Measurements from ENCODE around the gene SH3RF2. TPM values are rescaled to one million over a fixed set of nuclear protein-coding genes. Genes with fewer than 3 reads are reported as not detected.
"Not testable (repeated sequence)": the region's sequence is repeated elsewhere in the genome, so short reads cannot be mapped to it uniquely, and the experiment has no call there.

SH3RF2 gene
- total and polyA plus RNA-seq, 7 experiments from 2014 or later = 0.22 to 0.61 TPM; not detected in 5

GRCh38 chr5:145954140-145954539 is 17.8 kb downstream of the SH3RF2 start:
- H3K4me1 Mint-ChIP-seq; DNase-seq; H3K9me3 ChIP-seq (ENCODE audit: control insufficient read depth in 2 of 3, low read length in 3 of 3); intact Hi-C loops (cut with micrococcal nuclease); H3K27ac Mint-ChIP-seq; H3K4me3 ChIP-seq (ENCODE audit: low read length); H3K9me3 Mint-ChIP-seq; H3K36me3 ChIP-seq (ENCODE audit: control insufficient read depth in 2 of 3, insufficient read depth in 3 of 3, low read length in 3 of 3); H3K27ac ChIP-seq (ENCODE audit: low read depth, low read length); H3K4me3 Mint-ChIP-seq; H3K4me1 ChIP-seq (ENCODE audit: control insufficient read depth in 2 of 2, insufficient read depth in 2 of 2, low read length in 2 of 2); ATAC-seq; POLR2A ChIA-PET; H3K27me3 ChIP-seq (ENCODE audit: control insufficient read depth in 2 of 2, insufficient read depth in 2 of 2, low read length in 2 of 2); CTCF ChIA-PET; H3K36me3 Mint-ChIP-seq: not testable (repeated sequence)
- peaks cover 0 to 47% (median 25%) of the 10 kb centered on the region in 5 donors for H3K27me3 Mint-ChIP-seq

GRCh38 chr5:145957388-145957787 is 21.0 kb downstream of the SH3RF2 start:
- CTCF ChIA-PET = interaction anchor here (1.2 kb wide), 1 partner anchor 8 kb away, joined by 4 read pairs; no protein-coding TSS in a partner anchor
- H3K4me1 Mint-ChIP-seq = no peaks in the 10 kb centered on the region
- intact Hi-C loops (cut with micrococcal nuclease) = no loop called here
- peaks cover 0 to 5% (median 0%) of the 10 kb centered on the region in 11 donors for H3K9me3 Mint-ChIP-seq
- H3K27ac Mint-ChIP-seq = no peak overlapping the region
- Histone ChIP-seq H3K27ac (ENCODE audit: low read depth, low read length) (no peak overlapping the region), H3K4me1 (ENCODE audit: control insufficient read depth in 2 of 2, insufficient read depth in 2 of 2, low read length in 2 of 2) (no peaks in the 10 kb centered on the region), H3K36me3 (ENCODE audit: control insufficient read depth in 2 of 3, insufficient read depth in 3 of 3, low read length in 3 of 3) (no peaks in the 10 kb centered on the region), H3K4me3 (ENCODE audit: low read length) (no peak overlapping the region), H3K27me3 (ENCODE audit: control insufficient read depth in 2 of 2, insufficient read depth in 2 of 2, low read length in 2 of 2) (no peaks in the 10 kb centered on the region), H3K9me3 (ENCODE audit: control insufficient read depth in 2 of 3, low read length in 3 of 3) (no peaks in the 10 kb centered on the region)
- H3K27me3 Mint-ChIP-seq = peaks cover 0 to 36% (median 16%) of the 10 kb centered on the region in 5 donors
- no peak overlapping the region for H3K4me3 Mint-ChIP-seq
- DNase-seq (no peak), ATAC-seq (no peak)
- H3K36me3 Mint-ChIP-seq = no peaks in the 10 kb centered on the region
- POLR2A ChIA-PET = no interaction called here

GRCh38 chr5:145958436-145958835 is 22.1 kb downstream of the SH3RF2 start:
- intact Hi-C loops (cut with micrococcal nuclease) = no loop called here
- Mint-ChIP-seq H3K36me3 (no peaks in the 10 kb centered on the region), H3K4me1 (no peaks in the 10 kb centered on the region), H3K4me3 (no peak overlapping the region), H3K9me3 (peaks cover 0 to 5% (median 0%) of the 10 kb centered on the region in 11 donors), H3K27ac (no peak overlapping the region), H3K27me3 (peaks cover 0 to 28% (median 7%) of the 10 kb centered on the region in 5 donors)
- CTCF ChIA-PET = no interaction called here
- no peaks in the 10 kb centered on the region for H3K36me3 ChIP-seq (ENCODE audit: control insufficient read depth in 2 of 3, insufficient read depth in 3 of 3, low read length in 3 of 3)
- H3K4me1 ChIP-seq (ENCODE audit: control insufficient read depth in 2 of 2, insufficient read depth in 2 of 2, low read length in 2 of 2) = no peaks in the 10 kb centered on the region
- no peaks in the 10 kb centered on the region for H3K9me3 ChIP-seq (ENCODE audit: control insufficient read depth in 2 of 3, low read length in 3 of 3)
- H3K27ac ChIP-seq (ENCODE audit: low read depth, low read length) = no peak overlapping the region
- H3K4me3 ChIP-seq (ENCODE audit: low read length) = no peak overlapping the region
- DNase-seq (no peak), ATAC-seq (no peak)
- H3K27me3 ChIP-seq (ENCODE audit: control insufficient read depth in 2 of 2, insufficient read depth in 2 of 2, low read length in 2 of 2) = no peaks in the 10 kb centered on the region
- POLR2A ChIA-PET = no interaction called here

- H3K36me3 Mint-ChIP-seq = no peaks in the 10 kb centered on the region
- intact Hi-C loops (cut with micrococcal nuclease) = no loop called here
Observed at GRCh38 chr5:145960166-145960565, 23.8 kb downstream of the SH3RF2 start.

GRCh38 chr5:145960848-145961600 is 24.6 kb downstream of the SH3RF2 start:
- no peak overlapping the region for H3K4me3 Mint-ChIP-seq
- intact Hi-C loops (cut with micrococcal nuclease) = no loop called here
- H3K4me3 ChIP-seq (ENCODE audit: low read length) = no peak overlapping the region
- no peak for ATAC-seq
- no peaks in the 10 kb centered on the region for H3K4me1 Mint-ChIP-seq
- H3K36me3 ChIP-seq (ENCODE audit: control insufficient read depth in 2 of 3, insufficient read depth in 3 of 3, low read length in 3 of 3) = no peaks in the 10 kb centered on the region
- ChIA-PET CTCF (interaction anchor here (0.6 kb wide), 1 partner anchor 116 kb away, joined by 6 read pairs; no protein-coding TSS in a partner anchor), POLR2A (no interaction called here)
- H3K27ac Mint-ChIP-seq = no peak overlapping the region
- H3K9me3 ChIP-seq (ENCODE audit: control insufficient read depth in 2 of 3, low read length in 3 of 3) = no peaks in the 10 kb centered on the region
- no peak for DNase-seq
- no peaks in the 10 kb centered on the region for H3K36me3 Mint-ChIP-seq
- no peak overlapping the region for H3K27ac ChIP-seq (ENCODE audit: low read depth, low read length)
- H3K4me1 ChIP-seq (ENCODE audit: control insufficient read depth in 2 of 2, insufficient read depth in 2 of 2, low read length in 2 of 2) = no peaks in the 10 kb centered on the region
- H3K27me3 ChIP-seq (ENCODE audit: control insufficient read depth in 2 of 2, insufficient read depth in 2 of 2, low read length in 2 of 2) = no peaks in the 10 kb centered on the region
- peaks cover 0 to 2% (median 0%) of the 10 kb centered on the region in 11 donors for H3K9me3 Mint-ChIP-seq
- peaks cover 0 to 13% (median 11%) of the 10 kb centered on the region in 5 donors for H3K27me3 Mint-ChIP-seq

More at GRCh38 chr5:145960166-145960565, 23.8 kb downstream of the SH3RF2 start:
- peaks cover 0 to 21% (median 9%) of the 10 kb centered on the region in 5 donors for H3K27me3 Mint-ChIP-seq
- no peaks in the 10 kb centered on the region for H3K4me1 Mint-ChIP-seq
- H3K9me3 Mint-ChIP-seq = peaks cover 0 to 1% (median 0%) of the 10 kb centered on the region in 11 donors
- POLR2A ChIA-PET = no interaction called here
- no peaks in the 10 kb centered on the region for H3K9me3 ChIP-seq (ENCODE audit: control insufficient read depth in 2 of 3, low read length in 3 of 3)
- ATAC-seq (no peak), DNase-seq (no peak)
- H3K27ac ChIP-seq (ENCODE audit: low read depth, low read length) = no peak overlapping the region
- no peaks in the 10 kb centered on the region for H3K27me3 ChIP-seq (ENCODE audit: control insufficient read depth in 2 of 2, insufficient read depth in 2 of 2, low read length in 2 of 2)
- H3K4me3 Mint-ChIP-seq = no peak overlapping the region
- no peaks in the 10 kb centered on the region for H3K36me3 ChIP-seq (ENCODE audit: control insufficient read depth in 2 of 3, insufficient read depth in 3 of 3, low read length in 3 of 3)
- H3K4me1 ChIP-seq (ENCODE audit: control insufficient read depth in 2 of 2, insufficient read depth in 2 of 2, low read length in 2 of 2) = no peaks in the 10 kb centered on the region
- CTCF ChIA-PET = no interaction called here
- no peak overlapping the region for H3K4me3 ChIP-seq (ENCODE audit: low read length)
- H3K27ac Mint-ChIP-seq = no peak overlapping the region

GRCh38 chr5:145962001-145962400 is 25.6 kb downstream of the SH3RF2 start:
- Histone ChIP-seq H3K4me1 (ENCODE audit: control insufficient read depth in 2 of 2, insufficient read depth in 2 of 2, low read length in 2 of 2) (no peaks in the 10 kb centered on the region), H3K9me3 (ENCODE audit: control insufficient read depth in 2 of 3, low read length in 3 of 3) (no peaks in the 10 kb centered on the region), H3K27ac (ENCODE audit: low read depth, low read length) (no peak overlapping the region), H3K27me3 (ENCODE audit: control insufficient read depth in 2 of 2, insufficient read depth in 2 of 2, low read length in 2 of 2) (no peaks in the 10 kb centered on the region), H3K36me3 (ENCODE audit: control insufficient read depth in 2 of 3, insufficient read depth in 3 of 3, low read length in 3 of 3) (no peaks in the 10 kb centered on the region), H3K4me3 (ENCODE audit: low read length) (no peak overlapping the region)
- H3K27ac Mint-ChIP-seq = no peak overlapping the region
- ATAC-seq = no peak
- CTCF ChIA-PET = no interaction called here
- H3K9me3 Mint-ChIP-seq = peaks cover 0 to 2% (median 0%) of the 10 kb centered on the region in 11 donors
- DNase-seq = no peak
- H3K27me3 Mint-ChIP-seq = peaks cover 0 to 16% (median 9%) of the 10 kb centered on the region in 5 donors
- H3K36me3 Mint-ChIP-seq = no peaks in the 10 kb centered on the region
- no peaks in the 10 kb centered on the region for H3K4me1 Mint-ChIP-seq
- POLR2A ChIA-PET = no interaction called here
- intact Hi-C loops (cut with micrococcal nuclease) = no loop called here
- H3K4me3 Mint-ChIP-seq = no peak overlapping the region

- H3K4me1 ChIP-seq (ENCODE audit: control insufficient read depth in 2 of 2, insufficient read depth in 2 of 2, low read length in 2 of 2); ATAC-seq; CTCF ChIA-PET; intact Hi-C loops (cut with micrococcal nuclease); H3K9me3 ChIP-seq (ENCODE audit: control insufficient read depth in 2 of 3, low read length in 3 of 3); H3K4me3 Mint-ChIP-seq; H3K4me1 Mint-ChIP-seq; H3K27ac Mint-ChIP-seq; H3K36me3 Mint-ChIP-seq; DNase-seq; H3K4me3 ChIP-seq (ENCODE audit: low read length); POLR2A ChIA-PET; H3K27me3 ChIP-seq (ENCODE audit: control insufficient read depth in 2 of 2, insufficient read depth in 2 of 2, low read length in 2 of 2); H3K27ac ChIP-seq (ENCODE audit: low read depth, low read length); H3K9me3 Mint-ChIP-seq; H3K36me3 ChIP-seq (ENCODE audit: control insufficient read depth in 2 of 3, insufficient read depth in 3 of 3, low read length in 3 of 3): not testable (repeated sequence)
- peaks cover 1 to 18% (median 10%) of the 10 kb centered on the region in 5 donors for H3K27me3 Mint-ChIP-seq
Observed at GRCh38 chr5:145964008-145964407, 27.6 kb downstream of the SH3RF2 start.

Data from naive thymus-derived CD4-positive, alpha-beta T cell (primary cell).